Measurements from ENCODE around the gene RETREG3.
"Not testable (repeated sequence)": the region's sequence is repeated elsewhere in the genome, so short reads cannot be mapped to it uniquely, and the experiment has no call there.

RETREG3 gene, protein sequence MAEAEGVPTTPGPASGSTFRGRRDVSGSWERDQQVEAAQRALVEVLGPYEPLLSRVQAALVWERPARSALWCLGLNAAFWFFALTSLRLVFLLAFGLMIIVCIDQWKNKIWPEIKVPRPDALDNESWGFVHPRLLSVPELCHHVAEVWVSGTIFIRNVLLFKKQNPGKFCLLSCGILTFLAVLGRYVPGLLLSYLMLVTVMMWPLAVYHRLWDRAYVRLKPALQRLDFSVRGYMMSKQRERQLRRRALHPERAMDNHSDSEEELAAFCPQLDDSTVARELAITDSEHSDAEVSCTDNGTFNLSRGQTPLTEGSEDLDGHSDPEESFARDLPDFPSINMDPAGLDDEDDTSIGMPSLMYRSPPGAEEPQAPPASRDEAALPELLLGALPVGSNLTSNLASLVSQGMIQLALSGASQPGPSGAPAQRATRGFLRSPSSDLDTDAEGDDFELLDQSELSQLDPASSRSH

GRCh38 chr17:42609182-42609813 is at the start of gene RETREG3, which contains the start of gene TUBG1:
Gene RETREG3 (minus strand): TSS chr17:42609374. CDS start chr17:42609324, 50 bp downstream.
Gene TUBG1 (plus strand): TSS chr17:42609683. CDS start chr17:42609738, 55 bp downstream.
- DNase-seq: peak; percentile 99

DNA sequence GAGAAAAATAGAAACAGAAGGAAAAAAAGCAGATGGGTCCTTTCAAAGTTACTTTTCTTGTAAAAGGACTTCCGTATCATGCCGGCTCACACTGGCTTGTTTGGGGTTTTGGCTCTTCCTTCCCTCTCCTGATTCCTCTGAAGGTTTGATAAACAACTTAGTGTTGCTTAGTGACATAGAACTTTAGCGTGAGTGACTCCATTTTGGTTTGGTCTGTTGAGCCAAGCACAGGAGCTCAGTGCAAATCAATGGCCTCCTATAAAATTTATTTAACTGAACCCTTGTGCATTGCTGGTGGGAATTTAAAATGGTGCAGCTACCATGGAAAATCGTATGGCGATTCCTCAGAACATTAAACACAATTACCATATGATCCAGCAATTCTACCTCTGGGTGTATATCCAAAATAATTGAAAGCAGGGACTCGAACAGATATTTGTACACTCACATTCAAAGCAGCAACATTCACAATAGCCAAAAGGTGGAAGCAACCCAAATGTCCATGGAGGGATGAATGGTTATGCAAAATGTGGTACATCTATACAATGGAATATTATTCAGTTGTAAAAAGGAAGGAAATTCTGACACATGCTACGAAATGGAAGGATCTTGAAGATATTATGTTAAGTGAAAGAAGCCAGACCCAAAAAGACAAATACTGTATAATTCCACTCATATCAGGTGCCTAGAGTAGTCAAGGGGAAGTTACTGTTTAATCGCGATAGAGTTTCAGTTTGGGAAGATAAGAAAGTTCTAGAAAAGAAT is 48.8 kb upstream of the RETREG3 start:
- no peak for DNase-seq

DNA sequence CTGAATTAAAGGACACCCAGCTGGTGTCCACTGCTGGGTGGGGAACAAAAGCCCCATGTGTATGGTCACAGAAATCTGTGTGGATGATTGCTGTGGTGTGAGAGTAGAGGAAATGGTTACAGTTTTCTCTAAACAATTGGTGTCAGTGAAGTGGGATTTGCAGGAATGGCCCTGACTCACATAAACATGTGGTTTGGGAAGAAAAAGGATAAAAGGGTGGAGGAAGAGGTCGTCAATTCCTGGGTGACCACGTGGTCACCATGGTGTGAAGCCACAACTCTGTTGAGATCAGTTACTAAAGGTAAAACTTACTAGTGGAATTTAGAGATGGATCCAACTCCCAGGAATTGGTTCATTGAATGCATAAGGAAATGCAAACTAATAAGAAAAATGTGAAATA is 46.4 kb upstream of the RETREG3 start:
- peak; percentile 81 for DNase-seq

DNA sequence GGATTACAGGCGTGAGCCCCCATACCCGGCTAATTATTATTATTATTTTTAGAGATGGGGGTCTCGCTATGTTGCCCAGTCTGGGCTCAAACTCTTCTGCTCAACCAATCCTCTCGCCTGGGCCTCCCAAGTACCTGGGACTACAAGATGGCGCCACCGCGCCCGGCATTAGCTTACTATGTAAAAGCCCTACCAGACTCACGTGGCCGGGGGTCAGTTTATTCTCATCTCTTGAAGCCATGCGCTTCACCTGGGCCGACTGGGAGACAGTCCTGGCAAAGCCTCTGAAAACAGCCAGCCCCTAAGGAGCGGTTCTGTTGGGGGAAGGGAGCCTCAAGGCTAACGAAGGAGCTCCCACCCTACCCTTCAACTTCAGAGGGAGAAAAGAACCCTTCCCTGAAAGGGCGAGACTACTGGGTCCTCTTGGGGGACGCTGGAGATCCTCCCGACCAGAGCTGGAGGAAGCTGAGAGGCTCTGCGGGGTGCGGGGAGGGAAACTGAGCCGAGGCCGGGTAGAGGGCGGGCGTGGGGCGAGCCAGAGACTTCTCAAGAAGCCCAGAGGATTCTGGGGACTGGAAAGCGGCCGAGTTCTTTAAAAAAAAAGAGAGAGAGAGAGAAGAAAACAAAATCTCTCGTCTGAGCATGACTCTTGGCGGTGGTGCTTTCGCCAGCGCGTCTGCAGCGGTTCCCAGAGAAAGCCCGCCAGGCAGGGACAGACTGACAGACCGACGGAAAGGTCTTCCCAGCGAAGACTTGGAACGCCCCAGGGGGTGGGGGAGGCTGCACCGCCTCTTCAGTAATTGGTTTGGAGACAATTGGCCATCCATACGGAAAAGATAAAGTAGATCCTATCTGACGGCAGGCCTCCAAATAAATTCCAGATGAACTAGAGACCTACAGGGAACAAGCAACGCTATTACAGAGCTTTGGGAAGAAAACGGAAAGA is 44.3 kb upstream of the RETREG3 start:
- DNase-seq: peak; percentile 85

DNA sequence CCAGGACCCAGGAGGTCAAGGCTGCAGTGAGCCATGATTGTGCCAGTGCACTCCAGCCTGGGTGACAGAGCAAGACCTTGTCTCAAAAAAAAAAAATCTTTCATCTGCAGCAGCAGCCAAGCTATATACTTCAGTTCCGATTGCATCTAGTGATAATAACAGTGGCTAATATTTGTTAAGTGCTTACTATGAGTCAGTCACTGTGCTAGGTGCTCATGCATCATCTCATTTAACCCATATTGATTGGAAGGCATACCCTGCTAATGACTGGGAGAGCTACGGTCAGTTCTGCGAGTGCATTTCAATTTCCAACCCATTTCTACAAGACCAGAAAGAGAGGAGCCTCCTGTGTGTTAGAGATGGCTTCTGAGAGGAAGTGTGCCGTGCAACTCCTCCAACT is 42.2 kb upstream of the RETREG3 start:
- DNase-seq: no peak

DNA sequence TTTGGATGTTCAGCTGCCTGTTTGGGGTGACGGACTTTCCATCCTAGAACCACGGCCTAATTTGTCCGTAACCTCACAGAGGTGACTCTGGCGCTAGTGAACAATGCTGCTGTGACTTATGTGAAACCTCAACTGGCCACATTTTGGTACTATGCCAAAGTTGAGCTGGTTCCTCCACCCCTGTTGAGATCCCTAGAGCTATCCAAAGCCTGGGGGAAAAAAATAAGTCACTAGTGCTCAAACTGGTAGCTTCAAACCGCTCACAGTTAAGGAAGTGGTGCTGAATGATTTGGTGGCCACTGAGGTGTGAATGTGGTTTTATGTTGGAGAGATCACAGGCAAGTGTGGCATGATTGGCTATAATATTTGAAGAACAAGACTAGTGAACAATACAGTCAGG is 38.6 kb upstream of the RETREG3 start:
- DNase-seq: no peak

DNA sequence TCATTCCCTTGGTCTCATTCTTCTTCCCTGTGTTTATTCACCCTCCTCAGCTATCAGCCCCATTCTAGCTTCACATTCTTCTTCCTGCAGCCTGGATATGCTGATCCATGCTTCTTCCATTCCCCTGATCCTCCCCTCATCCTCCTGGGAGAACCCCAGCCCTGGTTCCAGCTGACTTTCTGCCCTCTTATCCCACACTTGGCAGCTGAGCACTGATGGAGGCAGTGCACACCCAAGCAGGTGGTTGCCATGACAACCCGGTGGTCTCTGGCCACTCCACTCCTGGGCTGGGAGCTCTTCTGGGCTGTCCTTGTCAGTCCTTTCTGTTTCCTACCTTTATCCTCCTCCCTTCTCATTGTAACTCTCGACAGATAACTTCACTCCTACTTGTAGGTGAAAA is 33.2 kb upstream of the RETREG3 start:
- no peak for DNase-seq

- DNase-seq: no peak
These were observed 30.9 kb upstream of the RETREG3 start for GRCh38 chr17:42640121-42640520.

DNA sequence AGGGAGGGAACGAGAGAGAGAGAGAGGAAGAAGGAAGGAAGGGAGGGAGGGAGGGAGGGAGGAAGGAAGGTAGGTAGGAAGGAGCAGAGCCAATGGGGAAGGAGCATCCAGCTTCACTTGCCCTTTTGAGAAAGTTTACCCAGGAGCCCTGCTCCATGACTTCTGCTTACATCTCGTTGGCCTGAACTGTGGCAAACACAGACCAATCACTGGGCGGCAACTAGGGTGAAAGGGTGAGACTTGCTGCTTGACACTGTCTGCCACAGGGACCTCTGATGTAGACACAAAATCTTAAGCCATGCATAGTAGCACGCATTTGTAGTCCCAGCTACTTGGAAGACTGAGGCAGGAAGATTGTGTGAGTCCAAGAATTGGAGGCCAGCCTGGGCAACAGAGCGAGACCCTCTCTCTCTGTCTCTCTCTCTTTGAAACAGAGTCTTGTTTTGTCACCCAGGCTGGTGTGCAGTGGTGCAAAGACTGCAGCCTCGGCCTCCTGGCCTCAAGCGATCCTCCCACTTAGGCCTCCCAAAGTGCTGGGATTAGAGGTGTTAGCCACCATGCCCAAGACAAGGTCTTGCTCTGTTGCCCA is 30.4 kb upstream of the RETREG3 start:
- DNase-seq: no peak

- no peak for DNase-seq
These were observed 23.8 kb upstream of the RETREG3 start for GRCh38 chr17:42632949-42633444.

- no peak for DNase-seq
These were observed 20.3 kb upstream of the RETREG3 start for GRCh38 chr17:42629411-42630009.

GRCh38 chr17:42627032-42627764 is 18.0 kb upstream of the RETREG3 start:
- not testable (repeated sequence) for DNase-seq

- no peak for DNase-seq
These were observed 14.8 kb upstream of the RETREG3 start for GRCh38 chr17:42623732-42624596.

DNA sequence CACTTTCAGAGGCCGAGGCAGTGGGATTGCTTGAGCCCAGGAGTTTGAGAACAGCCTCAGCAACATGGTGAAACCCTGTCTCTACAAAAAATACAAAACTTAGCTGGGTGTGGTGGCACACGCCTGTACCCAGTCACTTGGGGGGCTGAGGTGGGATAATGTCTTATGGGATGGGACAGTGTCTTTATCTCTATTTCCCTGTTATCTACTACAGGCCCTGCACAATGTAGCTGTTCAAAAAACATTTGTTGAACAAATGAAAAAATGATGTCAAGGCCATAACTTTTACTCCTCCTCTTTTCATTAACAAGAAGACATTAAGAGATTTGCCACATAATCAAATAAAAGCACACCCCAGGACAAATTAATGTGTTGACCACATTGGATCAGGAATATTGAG is 14.1 kb upstream of the RETREG3 start:
- no peak for DNase-seq

GRCh38 chr17:42621987-42622386 is 12.8 kb upstream of the RETREG3 start:
- DNase-seq: not testable (repeated sequence)

GRCh38 chr17:42618442-42619150 is 9.4 kb upstream of the RETREG3 start:
- no peak for DNase-seq

DNA sequence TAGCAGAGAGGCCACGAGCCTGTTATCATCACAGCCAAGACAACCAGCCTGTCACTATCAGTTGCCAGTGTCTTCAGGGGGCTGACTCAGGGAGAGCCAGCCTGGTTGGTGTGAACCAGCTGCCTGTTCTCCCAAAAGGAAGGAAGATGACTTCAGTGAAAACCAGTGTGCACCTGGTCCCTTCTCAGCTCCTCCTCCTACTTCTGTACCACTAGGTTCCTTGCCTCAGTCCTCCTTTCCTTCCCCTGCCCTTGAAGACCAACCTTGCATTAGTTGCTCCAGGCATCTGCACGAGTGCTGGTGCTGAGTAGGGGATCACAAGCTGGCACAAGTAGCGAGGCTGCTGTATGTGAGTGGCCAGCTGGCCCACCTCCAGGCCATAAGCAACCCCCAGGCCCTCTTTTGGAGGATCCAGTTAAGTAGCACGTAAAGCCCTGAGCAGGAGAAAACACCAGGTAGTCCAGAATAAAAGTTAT is 8.8 kb upstream of the RETREG3 start:
- DNase-seq: no peak

DNA sequence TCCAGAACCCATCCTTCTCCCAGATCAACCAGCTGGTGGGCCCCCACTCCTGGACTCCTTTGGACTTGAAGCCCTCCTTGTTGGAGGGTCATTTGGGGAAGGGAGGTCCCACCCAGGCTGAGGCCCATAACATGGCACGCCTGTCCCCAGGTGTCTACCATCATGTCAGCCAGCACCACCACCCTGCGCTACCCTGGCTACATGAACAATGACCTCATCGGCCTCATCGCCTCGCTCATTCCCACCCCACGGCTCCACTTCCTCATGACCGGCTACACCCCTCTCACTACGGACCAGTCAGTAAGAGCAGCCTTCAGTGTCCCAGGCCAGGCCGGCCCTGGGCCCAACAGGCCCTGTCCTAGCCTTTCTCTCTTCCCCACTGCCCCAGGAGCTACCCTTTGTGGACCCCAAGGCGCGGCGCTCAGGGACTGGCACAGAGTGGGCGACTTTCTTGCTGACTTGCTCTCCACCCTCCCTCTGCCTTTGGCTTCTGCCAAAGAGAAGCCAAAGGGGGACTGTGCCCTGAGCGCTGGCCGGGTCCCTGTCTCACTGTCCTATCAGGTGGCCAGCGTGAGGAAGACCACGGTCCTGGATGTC is 4.6 kb upstream of the RETREG3 start:
- no peak for DNase-seq
